Adrenal gland (tissue), 12 donors: ENCODE measurements around the gene KRTAP4-5. TPM values are rescaled to one million over a fixed set of nuclear protein-coding genes. Genes with fewer than 3 reads are reported as not detected.

Source experiments
- polyA plus RNA-seq, 3 donors: library from polyadenylated mRNA; stranded (reverse); fragments of 200-250 nt in 2 of 3; fragments of 350-450 nt in 1 of 3; fragmentation: Illumina TruSeq in 1 of 3; extraction: RNeasy Lipid Tissue Mini Kit (QIAGEN cat#74804) in 1 of 3; gene quantifications; one replicate each; pipeline ENCODE4 v1.2.3, GENCODE V29; 2013 to 2014
- small RNA-seq, 2 donors: library from RNA; depleted of rRNA; stranded (forward); fragments of <200 nt; gene quantifications; one replicate each; pipeline ENCODE3, GENCODE V24; 2016
- total RNA-seq, 9 donors: library from RNA; depleted of rRNA in 4 of 9; stranded (reverse); fragments of >200 nt in 4 of 9; fragments of 120-200 nt in 1 of 9; fragmentation: NEBNext Ultra II Directional in 1 of 9; extraction: Animal tissue kit (Norgen Biotek cat#: 25700) in 1 of 9; gene quantifications; one replicate each; pipeline versions ENCODE4 v1.1.0 to v1.2.4, GENCODE V29; 2013 to 2023
- donor health status: healthy with polysubstance abuse.
- donor health status: Bipolar disorder and iron deficiency.
- donor health status: DM: yes; HTN: yes; CAD: no.
- donor health status: DM: no; HTN: no; CAD: no.
- donor health status: DM: no; HTN: no; CAD: no.
- donor health status: DM: yes; HTN: yes; CAD: no.

The KRTAP4-5 gene
- total and polyA plus RNA-seq, 12 donors = not detected

Small RNA genes lying within 50 kb of the gene (small RNA-seq; reads per million reads assigned to genes)
- 0 reads per million in 2 donors for gene KRTAP4-17P

Other genes starting within 250 kb of the KRTAP4-5 start
Only the 30 nearest of the 40 such genes appear.
- gene KRTAP3-2, start 149.9 kb downstream of the KRTAP4-5 start, total RNA-seq = not detected
- not detected for gene KRTAP3-2, start 149.9 kb downstream of the KRTAP4-5 start, polyA plus RNA-seq
- not detected for gene KRTAP3-1, start 140.7 kb downstream of the KRTAP4-5 start, total RNA-seq
- gene KRTAP3-1, start 140.7 kb downstream of the KRTAP4-5 start, polyA plus RNA-seq = not detected
- not detected for gene KRTAP1-5, start 122.6 kb downstream of the KRTAP4-5 start, total RNA-seq
- not detected for gene KRTAP1-5, start 122.6 kb downstream of the KRTAP4-5 start, polyA plus RNA-seq
- gene KRTAP1-4, start 119.6 kb downstream of the KRTAP4-5 start, total RNA-seq = not detected
- gene KRTAP1-4, start 119.6 kb downstream of the KRTAP4-5 start, polyA plus RNA-seq = not detected
- not detected for gene KRTAP1-3, start 115.0 kb downstream of the KRTAP4-5 start, total RNA-seq
- gene KRTAP1-3, start 115.0 kb downstream of the KRTAP4-5 start, polyA plus RNA-seq = not detected
- not detected for gene KRTAP1-1, start 108.4 kb downstream of the KRTAP4-5 start, total RNA-seq
- not detected for gene KRTAP1-1, start 108.4 kb downstream of the KRTAP4-5 start, polyA plus RNA-seq
- not detected for gene KRTAP2-1, start 102.5 kb downstream of the KRTAP4-5 start, total RNA-seq
- gene KRTAP2-1, start 102.5 kb downstream of the KRTAP4-5 start, polyA plus RNA-seq = not detected
- not detected for gene KRTAP2-2, start 94.6 kb downstream of the KRTAP4-5 start, total RNA-seq
- not detected for gene KRTAP2-2, start 94.6 kb downstream of the KRTAP4-5 start, polyA plus RNA-seq
- gene KRTAP2-3, start 89.7 kb downstream of the KRTAP4-5 start, total RNA-seq = not detected
- not detected for gene KRTAP2-3, start 89.7 kb downstream of the KRTAP4-5 start, polyA plus RNA-seq
- not detected for gene KRTAP2-4, start 83.9 kb downstream of the KRTAP4-5 start, total RNA-seq
- not detected for gene KRTAP2-4, start 83.9 kb downstream of the KRTAP4-5 start, polyA plus RNA-seq
- not detected for gene KRTAP4-7, start 65.7 kb downstream of the KRTAP4-5 start, total RNA-seq
- not detected for gene KRTAP4-7, start 65.7 kb downstream of the KRTAP4-5 start, polyA plus RNA-seq
- not detected for gene KRTAP4-8, start 51.7 kb downstream of the KRTAP4-5 start, total RNA-seq
- gene KRTAP4-8, start 51.7 kb downstream of the KRTAP4-5 start, polyA plus RNA-seq = not detected
- not detected for gene KRTAP4-16, start 47.6 kb downstream of the KRTAP4-5 start, total RNA-seq
- gene KRTAP4-16, start 47.6 kb downstream of the KRTAP4-5 start, polyA plus RNA-seq = not detected
- not detected for gene KRTAP4-9, start 44.4 kb downstream of the KRTAP4-5 start, total RNA-seq
- gene KRTAP4-9, start 44.4 kb downstream of the KRTAP4-5 start, polyA plus RNA-seq = not detected
- gene KRTAP4-11, start 31.5 kb downstream of the KRTAP4-5 start, total RNA-seq = not detected
- gene KRTAP4-11, start 31.5 kb downstream of the KRTAP4-5 start, polyA plus RNA-seq = not detected
- not detected for gene KRTAP4-12, start 25.6 kb downstream of the KRTAP4-5 start, total RNA-seq
- gene KRTAP4-12, start 25.6 kb downstream of the KRTAP4-5 start, polyA plus RNA-seq = not detected
- not detected for gene KRTAP4-6, start 9.3 kb downstream of the KRTAP4-5 start, total RNA-seq
- gene KRTAP4-6, start 9.3 kb downstream of the KRTAP4-5 start, polyA plus RNA-seq = not detected
- gene KRTAP4-4, start 10.9 kb upstream of the KRTAP4-5 start, total RNA-seq = not detected
- gene KRTAP4-4, start 10.9 kb upstream of the KRTAP4-5 start, polyA plus RNA-seq = not detected
- gene KRTAP4-3, start 18.4 kb upstream of the KRTAP4-5 start, total RNA-seq = not detected
- not detected for gene KRTAP4-3, start 18.4 kb upstream of the KRTAP4-5 start, polyA plus RNA-seq
- not detected for gene KRTAP4-2, start 28.4 kb upstream of the KRTAP4-5 start, total RNA-seq
- gene KRTAP4-2, start 28.4 kb upstream of the KRTAP4-5 start, polyA plus RNA-seq = not detected
- not detected for gene KRTAP4-1, start 35.1 kb upstream of the KRTAP4-5 start, total RNA-seq
- not detected for gene KRTAP4-1, start 35.1 kb upstream of the KRTAP4-5 start, polyA plus RNA-seq
- gene KRTAP9-1, start 40.1 kb upstream of the KRTAP4-5 start, total RNA-seq = not detected
- not detected for gene KRTAP9-1, start 40.1 kb upstream of the KRTAP4-5 start, polyA plus RNA-seq
- not detected for gene KRTAP9-2, start 76.8 kb upstream of the KRTAP4-5 start, total RNA-seq
- not detected for gene KRTAP9-2, start 76.8 kb upstream of the KRTAP4-5 start, polyA plus RNA-seq
- gene KRTAP9-3, start 82.6 kb upstream of the KRTAP4-5 start, total RNA-seq = not detected
- gene KRTAP9-3, start 82.6 kb upstream of the KRTAP4-5 start, polyA plus RNA-seq = not detected
- not detected for gene KRTAP9-8, start 88.2 kb upstream of the KRTAP4-5 start, total RNA-seq
- gene KRTAP9-8, start 88.2 kb upstream of the KRTAP4-5 start, polyA plus RNA-seq = not detected
- gene KRTAP9-4, start 99.9 kb upstream of the KRTAP4-5 start, total RNA-seq = not detected
- gene KRTAP9-4, start 99.9 kb upstream of the KRTAP4-5 start, polyA plus RNA-seq = not detected
- not detected for gene KRTAP9-9, start 105.6 kb upstream of the KRTAP4-5 start, total RNA-seq
- not detected for gene KRTAP9-9, start 105.6 kb upstream of the KRTAP4-5 start, polyA plus RNA-seq
- not detected for gene KRTAP9-6, start 115.6 kb upstream of the KRTAP4-5 start, total RNA-seq
- not detected for gene KRTAP9-6, start 115.6 kb upstream of the KRTAP4-5 start, polyA plus RNA-seq
- gene KRTAP9-7, start 125.9 kb upstream of the KRTAP4-5 start, total RNA-seq = not detected
- gene KRTAP9-7, start 125.9 kb upstream of the KRTAP4-5 start, polyA plus RNA-seq = not detected
- not detected for gene KRTAP29-1, start 153.0 kb upstream of the KRTAP4-5 start, total RNA-seq
- not detected for gene KRTAP29-1, start 153.0 kb upstream of the KRTAP4-5 start, polyA plus RNA-seq